GM11168 (cell line): ENCODE measurements around the gene NEDD4.
"Not testable (repeated sequence)": the region's sequence is repeated elsewhere in the genome, so short reads cannot be mapped to it uniquely, and the experiment has no call there.

Experiments used
- in situ Hi-C: fragments of 300-500 bp; cut with MboI; formaldehyde crosslinking; loops from one replicate; pipeline ENCODE4 v1.12.0; 2022; ENCODE audit warnings: low sequenced_read_pairs; ENCODE audit not compliant: unreplicated experiment

The NEDD4 gene

DNA sequence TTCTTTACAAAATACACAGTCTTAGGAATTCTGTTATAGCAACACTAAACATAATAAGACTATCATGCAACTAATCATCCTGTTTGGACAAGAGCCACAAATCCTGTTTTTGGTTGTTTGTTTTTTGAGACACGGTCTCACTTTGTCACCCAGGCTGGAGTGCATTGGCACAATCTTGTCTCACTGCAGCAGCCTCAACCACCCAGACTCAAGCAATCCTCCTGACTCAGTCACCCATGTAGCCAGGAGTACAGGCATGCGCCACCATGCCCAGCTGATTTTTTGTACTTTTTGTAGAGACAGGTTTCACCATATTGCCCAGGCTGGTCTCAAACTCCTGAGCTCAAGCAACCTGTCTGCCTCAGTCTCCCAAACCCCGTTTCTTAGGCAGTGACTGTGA is 28.3 kb downstream of the NEDD4 start:
- in situ Hi-C loops: no loop called here

DNA sequence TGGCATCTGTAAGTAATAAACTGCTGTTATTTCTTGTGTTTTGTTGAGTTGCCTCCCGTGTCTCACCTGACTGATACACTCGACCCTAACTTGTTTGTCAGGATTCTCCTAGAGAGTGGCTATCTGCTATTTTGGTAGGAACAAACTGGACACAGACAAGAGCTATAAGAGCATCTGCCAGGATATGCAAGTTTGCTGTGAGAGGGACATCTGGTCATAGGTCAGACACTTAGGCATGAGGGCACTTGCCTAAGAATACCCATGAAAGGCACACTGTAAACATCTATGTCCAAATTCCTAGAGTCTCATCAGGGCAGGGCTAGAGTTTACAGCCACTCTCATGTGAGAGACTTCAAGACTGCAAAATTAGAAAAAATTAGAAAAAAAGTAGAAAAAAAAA is 32.5 kb downstream of the NEDD4 start:
- in situ Hi-C loops: no loop called here

DNA sequence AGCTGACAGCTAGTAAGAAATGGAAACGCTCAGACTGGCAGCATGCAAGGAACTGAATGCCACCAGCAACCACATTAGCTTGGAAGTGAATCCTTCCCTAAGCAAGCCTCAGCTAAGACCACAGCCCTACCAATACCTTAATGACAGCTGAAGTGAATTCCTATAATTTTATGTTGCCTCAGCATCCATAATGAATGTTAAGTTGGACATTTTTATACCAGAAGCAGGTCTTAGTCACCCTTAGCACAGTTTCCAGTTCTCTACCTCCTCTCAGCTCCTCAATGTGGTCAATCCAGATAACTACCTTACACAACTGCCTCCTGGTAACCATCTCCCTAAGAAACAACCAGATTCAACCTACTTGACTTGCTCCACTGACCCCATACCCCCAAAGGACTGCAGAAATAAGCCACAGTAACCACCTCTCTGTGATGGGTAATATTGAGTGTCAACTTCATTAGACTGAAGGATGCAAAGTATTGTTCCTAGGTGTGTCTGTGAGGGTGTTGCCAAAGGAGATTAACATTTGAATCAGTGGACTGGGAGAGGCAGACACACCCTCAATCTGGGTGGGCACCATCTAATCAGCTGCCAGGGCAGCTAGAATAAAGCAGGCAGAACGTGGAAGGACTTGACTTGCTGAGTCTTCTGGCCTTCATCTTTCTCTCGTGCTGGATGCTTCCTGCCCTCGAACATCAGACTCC is 33.5 kb downstream of the NEDD4 start:
- in situ Hi-C loops: no loop called here

DNA sequence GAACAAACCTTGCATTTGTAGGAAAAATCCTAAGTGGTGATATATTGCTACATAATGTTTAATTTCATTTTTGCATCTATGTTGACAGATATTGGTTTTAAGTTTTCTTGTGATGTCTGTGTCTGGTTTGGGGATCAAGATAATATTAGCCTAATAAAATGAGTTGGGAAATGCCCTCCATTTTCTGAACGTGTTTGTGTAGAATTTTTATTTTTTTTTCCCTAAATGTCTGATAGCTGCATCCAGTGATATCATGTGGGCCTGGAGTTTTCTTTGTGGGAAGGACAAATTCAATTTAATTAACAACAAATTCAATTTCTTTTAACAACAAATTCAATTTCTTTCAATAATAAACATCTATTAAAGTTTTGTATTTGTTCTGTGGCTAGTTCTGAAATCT is 35.1 kb downstream of the NEDD4 start:
- in situ Hi-C loops: no loop called here

DNA sequence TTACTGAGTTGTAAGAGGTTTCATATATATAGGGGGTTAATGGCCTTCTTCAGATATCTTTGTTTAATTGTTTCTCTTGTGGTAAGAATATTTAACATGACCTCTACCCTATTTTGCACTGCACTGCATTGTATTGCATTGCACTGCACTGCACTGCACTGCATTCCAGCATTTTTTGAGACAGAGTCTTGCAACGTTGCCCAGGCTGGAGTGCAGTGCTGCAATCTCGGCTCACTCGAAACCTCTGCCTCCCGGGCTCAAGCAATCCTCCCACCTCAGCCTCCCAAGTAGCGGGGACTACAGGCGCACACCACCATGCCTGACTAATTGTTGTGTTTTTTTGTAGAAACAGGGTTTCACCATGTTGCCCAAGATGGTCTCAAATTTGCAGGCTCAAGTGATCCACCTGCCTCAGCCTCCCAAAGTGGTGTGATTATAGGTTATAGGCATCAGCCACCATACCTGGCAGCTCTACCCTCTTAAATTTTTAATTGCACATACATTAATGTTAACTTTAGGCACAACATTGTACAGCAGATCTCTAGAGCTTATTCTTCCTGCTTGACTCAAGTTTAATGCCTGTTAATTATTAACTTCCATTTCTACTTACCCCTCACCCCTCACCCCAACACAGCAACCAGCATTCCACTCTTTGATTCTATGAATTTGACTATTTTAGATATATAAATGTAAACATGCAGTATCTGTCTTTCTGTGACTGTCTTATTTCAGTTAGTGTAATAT is 38.4 kb downstream of the NEDD4 start:
- in situ Hi-C loops: no loop called here

DNA sequence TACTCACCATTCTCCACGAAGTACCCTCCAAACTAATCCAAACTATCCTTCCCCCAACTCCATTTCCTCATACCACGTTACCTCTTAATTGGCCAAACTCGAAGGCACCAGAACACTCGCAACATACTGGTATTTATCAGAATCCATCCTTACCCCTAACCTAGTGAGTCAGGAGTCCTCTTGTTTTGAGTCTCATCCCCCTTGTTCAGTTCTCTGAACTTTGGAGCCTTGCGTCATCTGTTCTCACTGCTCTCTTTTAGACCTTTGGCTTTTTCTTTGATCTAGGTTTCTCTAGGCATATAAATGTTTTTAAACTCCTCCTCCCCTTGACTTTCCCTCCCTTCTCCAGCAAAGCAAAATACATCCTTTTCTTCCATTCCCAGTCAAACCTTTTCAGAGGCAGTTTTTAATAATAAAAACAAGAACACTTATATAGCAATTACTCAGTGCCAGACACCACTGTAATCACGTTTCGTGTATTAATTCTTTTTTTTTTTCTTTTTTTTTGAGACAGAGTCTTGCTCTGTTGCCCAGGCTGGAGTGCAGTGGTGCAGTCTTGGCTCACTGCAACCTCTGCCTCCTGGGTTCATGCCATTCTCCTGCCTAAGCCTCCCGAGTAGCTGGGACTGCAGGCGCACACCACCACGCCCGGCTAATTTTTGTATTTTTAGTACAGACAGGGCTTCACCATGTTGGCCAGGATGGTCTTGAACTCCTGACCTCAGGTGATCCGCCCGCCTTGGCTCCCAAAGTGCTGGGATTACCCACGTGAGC is 40.7 kb downstream of the NEDD4 start:
- in situ Hi-C loops: not testable (repeated sequence)

DNA sequence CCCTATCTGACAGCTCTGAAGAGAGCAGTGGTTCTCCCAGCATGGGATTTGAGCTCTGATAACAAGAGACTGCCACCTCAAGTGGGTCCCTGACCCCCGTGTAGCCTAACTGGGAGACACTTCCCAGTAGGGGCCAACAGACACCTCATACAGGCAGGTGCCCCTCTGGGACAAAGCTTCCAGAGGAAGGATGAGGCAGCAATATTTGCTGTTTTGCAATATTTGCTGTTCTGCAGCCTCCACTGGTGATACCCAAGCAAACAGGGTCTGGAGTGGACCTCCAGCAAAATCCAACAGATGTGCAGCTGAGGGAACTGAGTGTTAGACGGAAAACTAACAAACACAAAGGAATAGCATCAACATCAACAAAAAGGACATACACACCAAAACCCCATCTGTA is 48.8 kb downstream of the NEDD4 start:
- in situ Hi-C loops: not testable (repeated sequence)

DNA sequence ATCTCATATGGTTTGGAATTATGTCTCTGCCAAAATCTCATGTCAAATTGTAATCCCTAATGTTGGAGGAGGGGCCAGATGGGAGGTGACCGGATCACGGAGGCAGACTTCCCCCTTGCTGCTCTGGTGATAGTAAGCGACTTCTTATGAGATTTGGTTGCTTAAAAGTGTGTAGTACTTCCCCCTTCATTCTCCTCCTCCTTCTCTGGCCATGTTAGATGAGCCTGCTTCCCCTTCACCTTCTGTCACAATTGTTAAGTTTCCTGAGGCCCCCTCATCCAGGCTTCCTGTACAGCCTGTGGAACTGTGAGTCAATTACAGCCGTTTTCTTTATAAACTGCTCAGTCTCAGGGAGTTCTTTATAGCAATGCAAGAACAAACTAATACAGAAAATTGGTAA is 51.1 kb downstream of the NEDD4 start:
- in situ Hi-C loops: no loop called here

DNA sequence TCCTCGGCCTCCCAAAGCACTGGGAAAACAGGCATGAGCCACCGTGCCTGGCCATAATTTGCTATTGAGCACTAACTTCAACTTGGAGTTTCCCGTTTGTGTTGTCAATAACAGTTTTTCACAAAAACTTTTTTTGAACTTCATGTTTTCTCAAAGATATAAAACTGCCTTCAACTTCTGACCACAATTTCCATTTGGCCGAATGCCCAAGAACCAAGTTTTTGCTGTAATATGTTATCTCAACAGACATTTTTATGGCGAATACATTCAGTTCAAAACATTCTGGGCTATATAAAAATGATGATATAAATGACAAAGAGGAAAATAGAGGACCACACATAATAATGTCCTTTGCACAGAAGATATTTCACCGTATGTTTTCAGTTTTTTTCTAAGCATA is 56.4 kb downstream of the NEDD4 start:
- in situ Hi-C loops: no loop called here

DNA sequence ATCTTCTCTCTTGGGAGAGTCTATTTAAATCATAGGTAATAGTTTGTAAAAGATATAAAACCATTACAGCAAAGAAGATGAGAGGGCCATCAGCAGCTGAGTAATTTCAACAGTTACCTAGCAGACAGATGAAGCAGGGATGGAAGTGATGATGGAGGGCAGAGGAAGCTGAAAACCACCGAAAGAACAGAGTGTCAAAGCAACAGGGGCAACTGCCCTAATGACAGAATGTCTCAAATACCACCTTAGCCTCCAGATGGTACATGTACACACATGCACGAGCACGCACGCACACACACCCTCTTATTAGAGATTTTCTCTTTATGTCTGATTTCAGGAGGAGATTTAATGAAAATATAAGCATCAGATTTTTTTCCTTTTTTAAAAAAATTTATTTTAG is 64.5 kb downstream of the NEDD4 start:
- in situ Hi-C loops: no loop called here

DNA sequence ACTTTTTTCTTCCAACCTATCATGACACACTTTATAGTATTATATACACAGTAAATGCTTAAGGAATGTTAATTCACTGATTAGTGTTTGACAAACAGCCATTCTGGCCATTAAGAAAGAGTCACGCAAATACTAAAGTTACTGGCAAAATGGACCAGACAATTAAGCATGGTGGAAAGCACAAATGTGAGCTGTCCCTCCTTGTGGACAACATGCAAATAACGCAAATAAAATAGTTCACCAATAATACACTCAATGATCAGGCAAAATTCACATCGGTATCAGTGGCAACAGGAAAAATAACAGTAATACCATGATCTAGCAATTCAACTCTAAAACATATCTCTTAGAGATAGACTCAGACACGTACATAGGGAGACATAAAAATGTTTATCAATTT is 71.7 kb downstream of the NEDD4 start:
- in situ Hi-C loops: no loop called here

DNA sequence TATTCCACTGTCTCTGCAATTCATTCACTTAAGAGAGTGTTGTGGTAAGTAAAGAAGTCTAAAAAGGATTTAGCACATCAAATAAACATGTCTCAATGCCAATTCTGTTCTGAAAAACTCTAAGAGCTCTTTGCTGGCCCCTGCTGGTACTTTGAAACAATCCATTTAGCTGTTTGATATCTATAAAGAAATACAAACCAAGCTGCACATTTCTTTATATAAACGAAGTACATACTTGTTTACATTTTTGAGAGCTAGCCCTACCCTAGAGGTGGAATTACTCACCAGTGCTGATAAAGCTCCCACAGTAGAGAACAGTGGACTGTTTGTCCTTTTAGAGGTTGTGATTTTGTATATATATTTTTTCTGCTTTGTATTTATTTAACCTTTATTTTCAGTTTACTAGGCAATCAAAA is 75.5 kb downstream of the NEDD4 start:
- in situ Hi-C loops: no loop called here

DNA sequence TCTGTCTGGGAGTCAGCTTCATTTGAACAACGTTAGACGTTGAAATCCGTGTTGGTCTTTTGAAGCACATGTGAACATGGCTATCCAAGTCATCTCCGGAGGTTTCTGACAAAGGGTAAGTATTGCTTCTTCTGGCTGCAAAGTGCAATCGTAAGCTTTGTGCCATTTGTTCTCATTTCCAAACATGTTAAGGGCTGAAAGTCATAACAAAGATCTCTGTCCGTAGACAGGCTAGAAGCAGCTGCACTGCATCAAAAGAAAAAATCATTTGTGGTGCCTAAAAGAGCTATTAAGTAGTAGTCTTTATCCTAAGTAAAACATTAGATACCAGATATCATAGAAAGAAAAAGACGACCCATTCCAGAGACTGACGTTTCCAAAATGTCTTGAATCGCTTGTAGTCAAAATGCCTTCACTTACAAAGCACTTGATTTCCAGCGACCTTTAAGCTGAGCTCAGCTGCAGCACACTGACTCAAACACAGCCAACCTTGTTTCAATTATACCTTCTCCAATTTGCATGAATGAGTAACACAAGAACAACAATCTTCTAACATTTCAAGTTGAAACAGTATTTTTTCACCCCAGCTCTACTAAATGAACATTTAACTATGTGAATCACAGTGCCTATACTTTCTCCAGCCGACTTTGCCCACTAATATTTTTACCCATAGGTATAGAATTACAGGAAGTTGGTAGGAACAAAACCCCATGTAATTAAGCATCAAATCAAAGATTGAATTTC is 76.6 kb downstream of the NEDD4 start:
- in situ Hi-C loops: no loop called here

DNA sequence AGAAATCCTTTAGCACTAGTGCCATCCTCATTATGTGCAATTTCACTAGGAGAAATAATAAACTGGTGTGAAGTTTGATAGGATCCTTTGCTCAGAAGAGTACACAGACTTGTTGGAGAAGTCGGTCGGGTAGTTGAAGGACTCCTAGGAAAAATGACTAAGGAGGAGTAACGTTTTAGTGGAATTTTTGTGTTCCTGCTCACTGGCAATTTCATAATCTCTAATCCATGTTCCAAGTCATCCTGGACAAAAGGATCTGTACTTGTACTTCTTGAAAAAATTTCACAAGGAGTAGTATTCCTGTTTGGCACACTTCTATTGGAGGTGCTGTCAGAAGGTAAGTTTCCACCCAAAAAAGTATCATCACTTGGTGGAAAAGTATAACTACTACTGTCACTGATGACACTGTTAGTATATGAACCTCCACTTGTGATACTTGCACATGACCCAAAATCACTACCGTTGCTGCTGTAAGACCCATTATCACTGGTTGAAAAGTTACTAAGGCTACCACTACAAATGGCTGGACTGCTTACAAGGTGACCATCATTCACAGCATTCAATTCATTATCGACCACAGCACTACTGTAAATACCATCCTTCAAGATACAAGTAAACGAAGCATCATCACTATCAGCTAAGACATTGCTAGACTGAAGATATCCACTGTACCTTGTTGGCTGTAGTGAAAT is 77.4 kb downstream of the NEDD4 start:
- in situ Hi-C loops: no loop called here

DNA sequence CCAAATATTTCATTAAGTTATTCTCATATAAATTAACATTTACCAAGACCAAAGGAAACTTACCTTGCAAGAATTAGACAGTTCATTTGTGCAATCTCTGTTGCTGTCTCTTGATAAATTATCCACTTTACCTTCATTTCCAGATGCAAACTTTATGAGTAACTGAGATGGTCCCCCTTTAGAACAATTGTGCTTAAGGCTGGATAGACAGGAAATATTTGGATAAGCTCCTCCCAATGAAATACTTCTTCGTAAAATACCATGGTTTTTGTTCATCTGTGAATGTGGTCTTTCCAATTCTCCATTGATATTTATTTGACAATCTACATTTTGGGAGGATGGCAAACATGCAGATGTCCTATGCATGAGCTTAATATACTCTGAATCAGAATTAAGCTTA is 78.2 kb downstream of the NEDD4 start:
- in situ Hi-C loops: no loop called here

DNA sequence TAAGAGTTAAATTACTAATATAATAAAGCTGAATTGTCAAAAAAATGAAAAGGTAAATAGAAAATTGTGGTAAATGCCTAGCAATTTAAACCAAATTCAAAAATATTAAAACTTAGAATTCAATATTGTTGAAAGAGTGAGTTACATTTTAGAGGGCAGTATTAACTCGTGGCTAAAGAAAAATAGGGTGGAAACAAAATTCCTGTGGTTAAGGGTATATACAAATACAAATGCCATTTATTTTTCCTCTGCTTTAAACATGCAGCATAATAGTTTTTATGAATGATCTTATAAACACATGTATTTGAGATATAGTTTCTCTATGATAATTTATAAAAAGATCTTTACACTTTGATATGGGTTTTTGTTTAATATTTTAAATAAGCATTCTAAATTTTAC is 79.0 kb downstream of the NEDD4 start:
- in situ Hi-C loops: no loop called here

DNA sequence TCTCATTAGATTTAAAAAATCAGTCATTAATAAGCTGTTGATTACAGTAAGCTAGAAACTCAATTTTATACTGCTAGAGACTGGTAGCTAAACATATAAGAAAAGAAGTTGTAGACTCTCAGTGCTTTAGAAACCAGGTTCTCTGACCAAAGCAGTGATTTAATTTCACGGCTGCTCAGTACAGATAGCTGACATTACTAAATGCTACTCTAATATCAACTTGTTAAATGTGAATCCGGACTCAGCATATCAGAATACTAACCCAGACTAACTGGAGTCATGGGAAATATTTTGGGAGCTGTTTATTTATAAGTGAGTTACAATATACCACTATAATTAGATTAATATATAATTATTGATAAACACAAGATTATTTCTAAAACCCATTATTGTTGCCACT is 80.4 kb downstream of the NEDD4 start:
- in situ Hi-C loops: no loop called here

DNA sequence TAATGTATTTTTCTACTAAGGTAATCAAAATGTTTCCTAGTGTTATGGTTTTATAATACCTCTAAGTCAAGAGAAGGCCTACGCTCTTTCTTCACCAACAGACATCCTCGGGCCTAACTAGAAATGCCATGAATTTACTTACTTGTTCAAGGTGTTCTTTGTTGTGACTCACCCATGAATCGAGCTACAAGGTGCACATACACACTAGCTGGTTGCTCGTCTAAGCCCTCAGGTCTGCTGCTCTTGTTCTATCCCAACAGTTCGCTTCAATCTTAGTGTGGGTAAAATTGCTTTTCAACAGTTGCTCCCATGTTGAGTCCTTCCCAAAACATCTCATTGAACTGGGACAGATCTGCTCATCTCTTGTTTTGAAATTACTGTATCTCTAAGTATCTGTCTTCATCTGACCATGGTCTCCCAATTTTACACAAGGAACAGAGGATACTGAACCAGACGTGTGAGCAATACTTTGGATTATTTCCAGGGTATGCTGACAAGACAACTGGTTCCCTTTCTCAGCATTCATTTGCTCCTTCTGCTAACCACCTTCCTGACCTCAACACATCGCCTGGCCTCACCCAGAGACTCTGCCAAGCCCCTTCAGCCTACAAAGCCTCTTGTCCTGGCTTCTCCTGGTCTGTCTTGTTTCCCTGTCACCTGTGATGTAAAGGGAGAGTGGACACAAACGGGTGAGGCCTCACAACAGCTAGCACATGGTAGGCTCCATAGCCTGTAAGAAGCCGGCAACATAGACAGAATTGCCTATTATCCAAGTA is 84.2 kb downstream of the NEDD4 start:
- in situ Hi-C loops: no loop called here

DNA sequence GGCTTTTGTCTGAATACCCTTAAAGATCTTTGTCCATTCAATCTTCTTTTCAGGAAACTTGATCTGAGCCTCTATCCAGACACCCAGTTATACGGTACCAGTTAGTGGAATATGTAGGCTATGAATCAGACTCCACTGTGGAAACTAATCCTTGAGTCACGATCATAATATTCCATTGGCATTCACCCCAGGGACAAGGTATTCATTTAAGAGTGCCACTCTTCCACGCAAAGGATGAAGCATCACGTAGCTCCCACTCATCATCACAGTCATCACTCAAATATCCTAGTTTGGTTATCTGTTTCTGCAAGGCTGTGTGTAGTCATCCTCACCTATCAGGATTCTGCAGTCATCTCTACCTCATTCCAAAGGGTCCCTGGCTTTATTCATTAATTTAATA is 85.6 kb downstream of the NEDD4 start:
- in situ Hi-C loops: no loop called here
